H9 (cell line): Measurements from ENCODE around the gene ZNF160. TPM values are rescaled to one million over a fixed set of nuclear protein-coding genes. Genes with fewer than 3 reads are reported as not detected.
A peak's percentile ranks its signal among the peaks of the same experiment; 100 is the strongest.

ENCODE experiments used
- DNase-seq: peaks from one replicate; pipeline ENCODE4 v3.0.0-alpha.2; 2017
- H2AFZ ChIP-seq: one replicate; pipeline ENCODE4 v1.6.1; 2013; ENCODE audit warnings: mild to moderate bottlenecking, low read length, control low read depth, moderate library complexity
- H2AK5ac ChIP-seq: 2 replicates; pipeline ENCODE4 v1.6.1; 2013; ENCODE audit warnings: low read length, control low read depth, mixed read lengths; ENCODE audit not compliant: insufficient read length
- H2BK120ac ChIP-seq: one replicate; pipeline ENCODE4 v1.6.1; 2013; ENCODE audit warnings: low read depth, mild to moderate bottlenecking, low read length, control low read depth, inconsistent platforms; ENCODE audit not compliant: poor library complexity, severe bottlenecking
- H2BK12ac ChIP-seq: 2 replicates; pipeline ENCODE4 v1.6.1; 2013; ENCODE audit warnings: low read length, control low read depth, mixed read lengths, low read depth; ENCODE audit not compliant: insufficient read length
- H2BK15ac ChIP-seq: 2 replicates; pipeline ENCODE4 v1.6.1; 2013; ENCODE audit warnings: low read depth, low read length, control low read depth
- H2BK20ac ChIP-seq: one replicate; pipeline ENCODE4 v1.6.1; 2013; ENCODE audit warnings: low read depth, mild to moderate bottlenecking, low read length, control low read depth, inconsistent platforms; ENCODE audit not compliant: poor library complexity, severe bottlenecking
- H2BK5ac ChIP-seq: 2 replicates; pipeline ENCODE4 v1.6.1; 2013; ENCODE audit warnings: low read length, control low read depth, mixed read lengths; ENCODE audit not compliant: insufficient read length
- H3K14ac ChIP-seq: 2 replicates; pipeline ENCODE4 v1.6.1; 2013; ENCODE audit warnings: low read length, control low read depth; ENCODE audit not compliant: insufficient read depth
- H3K18ac ChIP-seq: 2 replicates; pipeline ENCODE4 v1.6.1; 2013; ENCODE audit warnings: low read depth, mild to moderate bottlenecking, mixed read lengths, low read length, control low read depth; ENCODE audit not compliant: insufficient read length
- H3K23ac ChIP-seq: 2 replicates; pipeline ENCODE4 v1.6.1; 2013; ENCODE audit warnings: low read length, control low read depth, mixed read lengths, low read depth; ENCODE audit not compliant: insufficient read length
- H3K23me2 ChIP-seq: 2 replicates; pipeline ENCODE4 v1.6.1; 2013; ENCODE audit warnings: low read depth, mild to moderate bottlenecking, mixed read lengths, low read length, control low read depth; ENCODE audit not compliant: insufficient read length, poor library complexity, severe bottlenecking
- H3K27ac ChIP-seq: 2 replicates; pipeline ENCODE4 v1.5.1; 2013; ENCODE audit warnings: low read length, control low read depth, mixed read lengths, low read depth; ENCODE audit not compliant: insufficient read length
- H3K27me3 ChIP-seq: 2 replicates; pipeline ENCODE4 v1.6.1; 2013; ENCODE audit warnings: low read length, control low read depth, inconsistent platforms; ENCODE audit not compliant: insufficient read depth
- H3K4ac ChIP-seq: 2 replicates; pipeline ENCODE4 v1.6.1; 2013; ENCODE audit warnings: low read depth, mild to moderate bottlenecking, control low read depth, inconsistent platforms, low read length, moderate library complexity
- H3K4me1 ChIP-seq: 2 replicates; pipeline ENCODE4 v1.6.1; 2013; ENCODE audit warnings: low read length, control low read depth, inconsistent platforms; ENCODE audit not compliant: insufficient read depth
- H3K4me2 ChIP-seq: 2 replicates; pipeline ENCODE4 v1.6.1; 2013; ENCODE audit warnings: low read length, control low read depth, mixed read lengths; ENCODE audit not compliant: insufficient read length, insufficient read depth
- H3K56ac ChIP-seq: 2 replicates; pipeline ENCODE4 v1.6.1; 2013; ENCODE audit warnings: low read depth, mild to moderate bottlenecking, mixed read lengths, low read length, control low read depth; ENCODE audit not compliant: insufficient read length
- H3K79me1 ChIP-seq: 2 replicates; pipeline ENCODE4 v1.6.1; 2013; ENCODE audit warnings: low read depth, mild to moderate bottlenecking, moderate library complexity, low read length, control low read depth, inconsistent platforms; ENCODE audit not compliant: insufficient read depth, poor library complexity, severe bottlenecking
- H3K79me2 ChIP-seq: 2 replicates; pipeline ENCODE4 v1.6.1; 2013; ENCODE audit warnings: low read length, control low read depth, inconsistent platforms; ENCODE audit not compliant: insufficient read depth
- H3K9ac ChIP-seq: 2 replicates; pipeline ENCODE4 v1.6.1; 2013; ENCODE audit warnings: low read length, control low read depth, mixed read lengths; ENCODE audit not compliant: insufficient read length; ENCODE audit errors: extremely low read depth
- H3K9me3 ChIP-seq: one replicate; pipeline ENCODE4 v1.6.1; 2013; ENCODE audit warnings: low read depth, low read length, inconsistent platforms; ENCODE audit not compliant: control insufficient read depth
- H3T11ph ChIP-seq: one replicate; pipeline ENCODE4 v1.6.1; 2013; ENCODE audit warnings: mild to moderate bottlenecking, low read length, control low read depth, inconsistent platforms
- H4K20me1 ChIP-seq: one replicate; pipeline ENCODE4 v1.6.1; 2013; ENCODE audit not compliant: control insufficient read depth, insufficient read length, insufficient read depth
- H4K5ac ChIP-seq: 2 replicates; pipeline ENCODE4 v1.6.1; 2013; ENCODE audit warnings: low read depth, mild to moderate bottlenecking, mixed read lengths, low read length, control low read depth; ENCODE audit not compliant: insufficient read length
- H4K8ac ChIP-seq: replicated peaks from 2 replicates; pipeline ENCODE4 v1.6.1; 2013; ENCODE audit warnings: low read length, control low read depth, mixed read lengths, low read depth; ENCODE audit not compliant: insufficient read length
- H4K91ac ChIP-seq: 2 replicates; pipeline ENCODE4 v1.6.1; 2013; ENCODE audit warnings: low read depth, mild to moderate bottlenecking, moderate library complexity, mixed read lengths, low read length, control low read depth; ENCODE audit not compliant: insufficient read length
- H3K27ac Mint-ChIP-seq, 3 experiments: 2 replicates in 2 of 3; 3 replicates in 1 of 3; pipeline ENCODE4 v1.8.0; 2020 to 2021; ENCODE audit warnings: mixed read lengths in 3 of 3, mild to moderate bottlenecking in 1 of 3, moderate library complexity in 1 of 3
- H3K27me3 Mint-ChIP-seq: 2 replicates; pipeline ENCODE4 v1.8.0; 2021; ENCODE audit warnings: low read depth, mild to moderate bottlenecking, moderate library complexity, mixed read lengths
- H3K36me3 Mint-ChIP-seq, 3 experiments: 2 replicates in 2 of 3; 3 replicates in 1 of 3; pipeline ENCODE4 v1.8.0; 2020 to 2021; ENCODE audit warnings: low read depth in 3 of 3, mixed read lengths in 3 of 3; ENCODE audit not compliant: insufficient read depth in 1 of 3
- H3K4me1 Mint-ChIP-seq, 2 experiments: 2 replicates each; pipeline ENCODE4 v1.8.0; 2020; ENCODE audit warnings: mixed read lengths in 2 of 2
- H3K4me3 Mint-ChIP-seq, 2 experiments: 2 replicates in 1 of 2; 3 replicates in 1 of 2; pipeline ENCODE4 v1.8.0; 2020 to 2021; ENCODE audit warnings: mild to moderate bottlenecking in 2 of 2, mixed read lengths in 2 of 2, moderate library complexity in 1 of 2
- H3K9me3 Mint-ChIP-seq, 2 experiments: 2 replicates in 1 of 2; 3 replicates in 1 of 2; pipeline ENCODE4 v1.8.0; 2020; ENCODE audit warnings: mild to moderate bottlenecking in 2 of 2, mixed read lengths in 2 of 2, moderate library complexity in 1 of 2
- CTCF ChIP-seq: fragments of 200-600 bp; sonication (generic); conservative IDR thresholded peaks from 3 replicates; pipeline ENCODE4 v1.8.0; 2021; ENCODE audit warnings: antibody characterized with exemption, mild to moderate bottlenecking
- WGBS: extraction: QIAGEN DNeasy Blood & Tissue Kit; methylation state at CpG from one replicate; pipeline ENCODE4 v1.1.7; 2013; ENCODE audit warnings: missing lambda C conversion rate, low lambda C conversion rate, mixed read lengths; ENCODE audit not compliant: insufficient read length; ENCODE audit errors: extremely low coverage; 5-methylcytosine and 5-hydroxymethylcytosine counted together
- total RNA-seq: library from RNA; stranded (reverse); gene quantifications from 2 replicates; pipeline ENCODE4 v1.2.1, GENCODE V29; 2021

ZNF160 gene
- total RNA-seq, 1 experiment from 2014 or later = 31.1 TPM

GRCh38 chr19:53131085-53131590 lies 27.9 kb upstream of the ZNF160 start:
- WGBS = no CpG with 5 or more reads among the region's 4 CpGs
- no peak for DNase-seq
- H3K56ac ChIP-seq = no peak overlapping the region

More at GRCh38 chr19:53131085-53131590, 27.9 kb upstream of the ZNF160 start:
- Mint-ChIP-seq H3K4me1 (peaks cover 19 to 27% of the 10 kb centered on the region in 2 experiments), H3K4me3 (peak overlapping the region; percentile 80 to 85), H3K27me3 (peaks cover 14% of the 10 kb centered on the region), H3K9me3 (no peaks in the 10 kb centered on the region), H3K36me3 (peaks cover 0 to 12% (median 2%) of the 10 kb centered on the region in 3 experiments; a peak in 4 of 7 replicates), H3K27ac (no peak overlapping the region)
- Histone ChIP-seq H2BK20ac (no peak overlapping the region), H4K5ac (no peak overlapping the region), H3K4ac (no peak overlapping the region), H3K4me1 (peaks cover 6% of the 10 kb centered on the region; the same call in 1 of the 2 replicates), H4K20me1 (no peaks in the 10 kb centered on the region), H2AK5ac (no peak overlapping the region), H3K27ac (no peak overlapping the region), H3K9ac (no peak overlapping the region), H2BK5ac (no peak overlapping the region), H3K79me2 (no peaks in the 10 kb centered on the region), H3K23me2 (peaks cover 11% of the 10 kb centered on the region), H3K4me2 (peak overlapping the region; percentile 79), H3K18ac (no peak overlapping the region), H3K27me3 (no peaks in the 10 kb centered on the region), H4K8ac (no peak overlapping the region), H2BK120ac (no peak overlapping the region), H2AFZ (no peak overlapping the region), H3K9me3 (no peaks in the 10 kb centered on the region), H3K79me1 (no peaks in the 10 kb centered on the region), H3T11ph (no peak overlapping the region), H3K23ac (no peak overlapping the region), H2BK12ac (no peak overlapping the region), H3K14ac (no peak overlapping the region), H4K91ac (no peak overlapping the region), H2BK15ac (no peak overlapping the region)
- TF ChIP-seq CTCF = no peak
